ENCODE measurements around the gene BTF3L4.
"Not testable (repeated sequence)": the region's sequence is repeated elsewhere in the genome, so short reads cannot be mapped to it uniquely, and the experiment has no call there.

BTF3L4 gene

DNA sequence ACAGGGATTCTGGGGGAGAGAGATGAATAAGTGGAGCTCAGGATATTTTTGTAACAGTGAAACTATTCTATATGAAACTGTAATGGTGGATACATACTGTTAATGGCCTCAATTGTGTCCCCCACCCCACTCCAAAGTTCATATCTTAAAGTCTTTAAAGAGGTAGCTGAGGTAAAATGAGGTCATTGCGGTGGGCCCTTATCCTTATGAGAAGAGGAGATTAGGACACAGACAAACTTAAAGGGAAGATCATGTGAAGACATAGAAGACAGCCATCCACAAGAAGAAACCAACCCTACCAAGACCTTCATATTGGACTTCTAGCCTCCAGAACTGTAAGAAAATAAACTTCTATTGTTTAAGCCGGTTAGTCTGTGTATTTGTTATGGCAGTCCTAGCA is 10.9 kb upstream of the BTF3L4 start:
- H3K27me3 Mint-ChIP-seq, result no peaks in the 10 kb centered on the region
- no peaks in the 10 kb centered on the region for H3K9me3 Mint-ChIP-seq
- no peak overlapping the region for H3K4me3 Mint-ChIP-seq
- peaks cover 27% of the 10 kb centered on the region for H3K4me1 Mint-ChIP-seq
- H3K27ac Mint-ChIP-seq, result no peak overlapping the region
- peaks cover 13% of the 10 kb centered on the region for H3K36me3 Mint-ChIP-seq

GRCh38 chr1:52045666-52046195 is 10.4 kb upstream of the BTF3L4 start:
- H3K27me3 Mint-ChIP-seq, H3K4me3 Mint-ChIP-seq, H3K27ac Mint-ChIP-seq, H3K9me3 Mint-ChIP-seq: not testable (repeated sequence)
- H3K4me1 Mint-ChIP-seq, result peaks cover 31% of the 10 kb centered on the region
- H3K36me3 Mint-ChIP-seq, result peaks cover 13% of the 10 kb centered on the region

- H3K36me3 Mint-ChIP-seq, result peaks cover 16% of the 10 kb centered on the region
- H3K27ac Mint-ChIP-seq, H3K9me3 Mint-ChIP-seq, H3K27me3 Mint-ChIP-seq, H3K4me3 Mint-ChIP-seq: not testable (repeated sequence)
- peaks cover 45% of the 10 kb centered on the region for H3K4me1 Mint-ChIP-seq
Observed at GRCh38 chr1:52049337-52049736, 6.8 kb upstream of the BTF3L4 start.

DNA sequence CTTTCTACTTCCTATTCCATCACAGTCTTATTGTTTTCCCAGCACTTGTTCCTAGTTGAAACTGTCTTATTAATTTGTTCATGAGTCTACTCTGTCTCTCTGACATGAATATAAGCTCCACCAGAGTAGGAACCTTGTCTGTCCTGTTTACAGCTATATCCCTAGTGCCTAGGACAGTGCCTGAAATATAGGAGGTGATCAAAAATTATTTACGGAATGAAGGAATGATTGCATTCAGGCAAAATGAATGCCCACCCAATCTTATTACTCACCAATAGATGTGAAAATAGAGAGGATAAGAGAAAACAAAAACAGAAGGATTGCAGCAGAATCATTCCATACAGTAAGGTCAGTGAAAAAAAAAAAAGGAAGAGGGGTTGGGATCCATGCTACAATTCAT is 2.2 kb upstream of the BTF3L4 start:
- Mint-ChIP-seq H3K4me1 (peaks cover 53% of the 10 kb centered on the region), H3K9me3 (no peaks in the 10 kb centered on the region), H3K36me3 (peaks cover 8% of the 10 kb centered on the region), H3K27ac (peak overlapping the region; percentile 25), H3K27me3 (no peaks in the 10 kb centered on the region), H3K4me3 (peak overlapping the region; percentile 97)

- peaks cover 10% of the 10 kb centered on the region for H3K36me3 Mint-ChIP-seq
- H3K4me1 Mint-ChIP-seq, result peaks cover 60% of the 10 kb centered on the region
- no peaks in the 10 kb centered on the region for H3K27me3 Mint-ChIP-seq
- no peaks in the 10 kb centered on the region for H3K9me3 Mint-ChIP-seq
- peak overlapping the region; percentile 93 for H3K27ac Mint-ChIP-seq
- peak overlapping the region; percentile 97 for H3K4me3 Mint-ChIP-seq
Observed at GRCh38 chr1:52054496-52055065, 1.5 kb upstream of the BTF3L4 start.

DNA sequence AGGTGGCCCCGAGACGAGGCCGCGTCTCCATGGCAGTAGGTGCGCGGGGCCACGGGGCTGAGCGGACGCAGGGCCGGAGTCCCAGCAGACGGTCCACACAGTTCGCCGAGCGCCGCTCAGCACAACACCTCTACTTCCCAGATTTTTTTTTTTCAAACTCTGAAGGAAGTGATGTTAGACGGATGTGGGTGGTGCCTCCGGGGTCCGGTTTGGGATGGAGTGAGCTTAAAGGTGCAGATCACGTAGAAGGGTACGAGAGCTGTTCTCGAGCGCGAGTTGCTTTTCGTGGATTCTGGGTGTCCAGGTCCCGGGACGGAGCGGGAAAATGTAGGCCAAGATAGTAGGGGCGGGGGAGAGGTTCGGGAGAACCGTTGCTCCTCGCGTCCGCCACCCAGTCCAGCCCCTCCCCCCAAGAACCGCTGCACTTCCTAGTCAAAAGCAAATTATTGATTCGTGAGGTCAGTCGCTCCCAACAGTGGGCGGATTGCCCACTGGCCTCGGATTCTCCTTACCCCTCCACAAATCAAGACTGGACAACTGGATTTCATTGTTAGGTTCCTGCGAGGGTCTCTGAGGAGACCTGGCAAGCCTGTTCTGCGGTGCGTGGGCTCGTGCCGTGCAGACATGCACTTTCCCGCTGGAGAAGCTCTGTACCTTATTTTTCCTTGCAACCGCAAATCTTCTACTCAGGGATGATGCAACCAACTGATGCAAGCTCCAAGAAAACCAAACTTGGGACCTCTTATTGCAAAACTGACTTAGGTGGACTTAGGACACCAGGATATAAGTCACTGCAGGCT is 829 bp upstream of the BTF3L4 start, which contains the start of gene TXNDC12:
Gene TXNDC12 (minus strand): TSS at position 126 of the 800 bp plus-strand sequence. CDS start 95 bp downstream, at position 31.
- peak within 1 kb of the TSS; percentile 93 for H3K27ac Mint-ChIP-seq
- peak within 1 kb of the TSS; percentile 97 for H3K4me3 Mint-ChIP-seq
- H3K27me3 Mint-ChIP-seq, result no peaks in the 10 kb centered on the region
- peaks cover 10% of the 10 kb centered on the region for H3K36me3 Mint-ChIP-seq
- no peaks in the 10 kb centered on the region for H3K9me3 Mint-ChIP-seq
- H3K4me1 Mint-ChIP-seq, result peaks cover 63% of the 10 kb centered on the region

DNA sequence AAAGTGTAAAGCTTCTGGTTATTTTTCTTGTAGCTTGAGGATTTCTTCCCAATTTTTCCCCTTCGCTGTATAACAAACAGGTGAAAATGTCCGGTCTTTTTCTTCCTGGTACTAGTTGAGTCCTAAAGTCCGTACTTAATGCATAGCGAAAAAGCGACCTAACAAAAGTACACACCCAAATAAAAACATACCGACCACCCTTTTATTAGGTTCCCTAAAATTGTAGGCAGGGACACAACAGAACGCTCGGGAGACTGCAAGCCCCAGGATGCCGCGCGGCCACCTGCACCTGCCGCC is 281 bp upstream of the BTF3L4 start:
- Mint-ChIP-seq H3K4me3 (peak overlapping the region; percentile 97), H3K4me1 (peaks cover 65% of the 10 kb centered on the region), H3K27ac (peak overlapping the region; percentile 93), H3K36me3 (peaks cover 10% of the 10 kb centered on the region), H3K9me3 (no peaks in the 10 kb centered on the region), H3K27me3 (no peaks in the 10 kb centered on the region)

DNA sequence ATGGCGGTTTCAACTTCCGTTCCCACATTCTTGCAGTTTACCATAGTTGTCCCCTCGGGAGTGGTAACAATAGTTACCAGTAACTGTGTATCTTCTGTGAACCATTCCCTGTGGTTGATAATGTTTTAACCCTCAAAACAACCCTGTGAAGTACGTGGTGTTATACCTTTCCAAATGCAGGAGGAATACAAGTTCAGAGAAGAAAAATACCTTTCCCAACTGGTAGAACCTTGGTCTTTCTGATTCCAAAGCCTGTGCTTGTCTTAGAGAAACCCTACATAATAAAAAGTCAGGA is 789 bp downstream of the BTF3L4 start:
- H3K9me3 Mint-ChIP-seq, result no peaks in the 10 kb centered on the region
- H3K4me3 Mint-ChIP-seq, result peak overlapping the region; percentile 97
- H3K27me3 Mint-ChIP-seq, result no peaks in the 10 kb centered on the region
- H3K4me1 Mint-ChIP-seq, result peaks cover 65% of the 10 kb centered on the region
- H3K27ac Mint-ChIP-seq, result peak overlapping the region; percentile 99
- peaks cover 10% of the 10 kb centered on the region for H3K36me3 Mint-ChIP-seq

- Mint-ChIP-seq H3K27ac (peak overlapping the region; percentile 99), H3K4me3 (peak overlapping the region; percentile 97), H3K4me1 (peaks cover 62% of the 10 kb centered on the region), H3K9me3 (no peaks in the 10 kb centered on the region), H3K36me3 (peaks cover 9% of the 10 kb centered on the region), H3K27me3 (no peaks in the 10 kb centered on the region)
Observed at GRCh38 chr1:52057255-52057654, 1.2 kb downstream of the BTF3L4 start.

- Mint-ChIP-seq H3K27ac (peak overlapping the region; percentile 77), H3K4me3 (peak overlapping the region; percentile 97), H3K4me1 (peaks cover 57% of the 10 kb centered on the region), H3K36me3 (peaks cover 6% of the 10 kb centered on the region), H3K9me3 (no peaks in the 10 kb centered on the region), H3K27me3 (no peaks in the 10 kb centered on the region)
Observed at GRCh38 chr1:52057876-52058415, 1.9 kb downstream of the BTF3L4 start.

GRCh38 chr1:52059321-52059720 is 3.2 kb downstream of the BTF3L4 start:
- Mint-ChIP-seq H3K27ac (peak overlapping the region; percentile 60), H3K9me3 (no peaks in the 10 kb centered on the region), H3K27me3 (no peaks in the 10 kb centered on the region), H3K4me1 (peaks cover 58% of the 10 kb centered on the region), H3K4me3 (peak overlapping the region; percentile 55), H3K36me3 (peaks cover 13% of the 10 kb centered on the region)

- H3K36me3 Mint-ChIP-seq, result peaks cover 13% of the 10 kb centered on the region
- no peaks in the 10 kb centered on the region for H3K9me3 Mint-ChIP-seq
- peaks cover 54% of the 10 kb centered on the region for H3K4me1 Mint-ChIP-seq
- H3K27ac Mint-ChIP-seq, result no peak overlapping the region
- H3K27me3 Mint-ChIP-seq, result no peaks in the 10 kb centered on the region
- H3K4me3 Mint-ChIP-seq, result no peak overlapping the region
Observed at GRCh38 chr1:52059888-52060287, 3.8 kb downstream of the BTF3L4 start.

DNA sequence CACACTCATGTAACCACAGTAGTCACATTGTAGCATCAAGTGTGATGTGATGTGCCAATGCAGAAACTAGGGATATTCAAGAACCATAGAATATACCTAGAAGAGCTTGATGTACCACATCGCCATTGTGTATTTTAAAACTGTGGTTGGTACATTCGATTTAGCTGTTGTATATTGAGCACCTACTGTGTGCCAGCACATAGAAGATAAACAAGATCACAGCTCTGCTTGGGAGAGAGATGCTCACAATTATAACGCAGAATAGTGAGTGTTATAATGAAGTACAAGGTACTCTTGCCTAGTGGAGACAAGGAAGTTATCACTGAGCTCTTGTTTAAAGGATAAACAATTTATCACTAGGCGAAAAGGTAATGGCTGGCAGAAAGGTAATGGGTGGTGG is 4.7 kb downstream of the BTF3L4 start:
- no peak overlapping the region for H3K27ac Mint-ChIP-seq
- no peaks in the 10 kb centered on the region for H3K9me3 Mint-ChIP-seq
- H3K36me3 Mint-ChIP-seq, result peaks cover 13% of the 10 kb centered on the region
- peaks cover 54% of the 10 kb centered on the region for H3K4me1 Mint-ChIP-seq
- no peak overlapping the region for H3K4me3 Mint-ChIP-seq
- H3K27me3 Mint-ChIP-seq, result no peaks in the 10 kb centered on the region

GRCh38 chr1:52063192-52063591 is 7.1 kb downstream of the BTF3L4 start:
- Mint-ChIP-seq H3K4me3 (no peak overlapping the region), H3K27me3 (no peaks in the 10 kb centered on the region), H3K36me3 (peaks cover 16% of the 10 kb centered on the region), H3K4me1 (peaks cover 47% of the 10 kb centered on the region), H3K9me3 (no peaks in the 10 kb centered on the region), H3K27ac (no peak overlapping the region)

- no peaks in the 10 kb centered on the region for H3K9me3 Mint-ChIP-seq
- H3K27me3 Mint-ChIP-seq, result no peaks in the 10 kb centered on the region
- no peak overlapping the region for H3K4me3 Mint-ChIP-seq
- H3K27ac Mint-ChIP-seq, result no peak overlapping the region
- H3K4me1 Mint-ChIP-seq, result peaks cover 37% of the 10 kb centered on the region
- peaks cover 15% of the 10 kb centered on the region for H3K36me3 Mint-ChIP-seq
Observed at GRCh38 chr1:52070704-52071103, 14.6 kb downstream of the BTF3L4 start.

DNA sequence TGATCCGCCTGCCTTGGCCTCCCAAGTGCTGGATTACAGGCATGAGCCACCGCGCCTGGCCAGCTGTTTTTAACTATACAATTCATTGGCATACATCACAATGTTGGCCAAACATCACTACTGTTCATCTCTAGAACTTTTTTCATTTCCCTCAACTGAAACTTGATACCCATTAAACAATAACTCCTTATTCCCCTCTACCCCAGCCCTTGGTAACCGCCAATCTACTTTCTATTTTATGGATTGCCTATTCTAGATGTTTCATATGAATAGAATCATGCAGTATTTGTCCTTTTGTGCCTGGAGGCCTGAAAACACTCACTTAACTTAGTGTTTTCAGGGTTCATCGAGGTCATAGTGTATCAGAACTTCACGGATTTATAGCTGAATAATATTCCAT is 16.2 kb downstream of the BTF3L4 start:
- H3K27me3 Mint-ChIP-seq, result no peaks in the 10 kb centered on the region
- peaks cover 15% of the 10 kb centered on the region for H3K36me3 Mint-ChIP-seq
- no peak overlapping the region for H3K27ac Mint-ChIP-seq
- H3K9me3 Mint-ChIP-seq, result no peaks in the 10 kb centered on the region
- H3K4me3 Mint-ChIP-seq, result no peak overlapping the region
- H3K4me1 Mint-ChIP-seq, result peaks cover 42% of the 10 kb centered on the region

All from activated naive CD4-positive, alpha-beta T cell treated with anti-CD3 and anti-CD28 coated beads, Interleukin-2, amount 50 U/mL, for 24 hours (primary cell).